ENCODE results near the gene CFL2.

- TF ChIP-seq POLR2AphosphoS5 (IDR thresholded peaks at IDR 0.05) (no peak), CTCF (IDR thresholded peaks at IDR 0.05) (no peak)
Observed at GRCh38 chr14:34749408-34749807, 35.0 kb upstream of the CFL2 start.

Data from gastroesophageal sphincter (tissue), 3 donors.